ENCODE results near the gene A3GALT2. TPM values are rescaled to one million over a fixed set of nuclear protein-coding genes. Genes with fewer than 3 reads are reported as not detected.

A3GALT2 gene
- polyA plus RNA-seq, 1 of the 3 experiments (the other 2 are of a cell fraction), result 0.07 TPM

- H3F3A ChIP-seq (replicated peaks; ENCODE audit: insufficient read depth), result no peaks in the 10 kb centered on the region
- 92% methylated on average over 3 of the region's 6 CpGs for WGBS (ENCODE audit: low lambda C conversion rate)
- H3K27ac ChIP-seq (ENCODE audit: low read depth in 2 of 2, low read length in 1 of 2), result no peak overlapping the region
- POLR2A ChIA-PET, result no interaction called here
- H3K4me2 ChIP-seq, result no peak overlapping the region
- CTCF ChIA-PET, result interaction anchor here (1.3 kb wide), 1 partner anchor 32 kb away, joined by 5 read pairs; no protein-coding TSS in a partner anchor
- H3K9me3 ChIP-seq, result no peaks in the 10 kb centered on the region
- no peaks in the 10 kb centered on the region for H3K27me3 ChIP-seq (ENCODE audit: insufficient read depth)
- H2AFZ ChIP-seq (ENCODE audit: low read depth), result no peak overlapping the region
- TF ChIP-seq USF2 (IDR thresholded peaks at IDR 0.05; ENCODE audit: borderline replicate concordance, low read depth, low read length) (no peak), FOXJ3 (CRISPR knock-in tag; IDR thresholded peaks at IDR 0.05) (no peak), PBX3 (IDR thresholded peaks at IDR 0.05) (no peak), IRF3 (IDR thresholded peaks at IDR 0.05; ENCODE audit: low read depth, low read length) (no peak), GATA2 (CRISPR knock-in tag; IDR thresholded peaks at IDR 0.05) (no peak), ELF1 (IDR thresholded peaks at IDR 0.05) (no peak), EP300 (IDR thresholded peaks at IDR 0.05; ENCODE audit: borderline replicate concordance in 1 of 2, low read depth in 1 of 2, low read length in 1 of 2) (no peak), CHD2 (IDR thresholded peaks at IDR 0.05; ENCODE audit: low read length, partially characterized antibody) (no peak), RAD21 (IDR thresholded peaks at IDR 0.05; ENCODE audit: low read length) (no peak), MXI1 (IDR thresholded peaks at IDR 0.05; ENCODE audit: low read depth, low read length) (no peak), MEF2A (IDR thresholded peaks at IDR 0.05; ENCODE audit: borderline replicate concordance, low read depth) (no peak), TCF12 (IDR thresholded peaks at IDR 0.05) (no peak), TAF1 (IDR thresholded peaks at IDR 0.05; ENCODE audit: borderline replicate concordance, low read depth, low read length) (no peak), CTCF (IDR thresholded peaks at IDR 0.05) (no peak), FOXM1 (IDR thresholded peaks at IDR 0.05; ENCODE audit: low read depth) (no peak), GABPA (IDR thresholded peaks at IDR 0.05; ENCODE audit: low read depth) (no peak)
- TF ChIP-seq, protein P1, sequence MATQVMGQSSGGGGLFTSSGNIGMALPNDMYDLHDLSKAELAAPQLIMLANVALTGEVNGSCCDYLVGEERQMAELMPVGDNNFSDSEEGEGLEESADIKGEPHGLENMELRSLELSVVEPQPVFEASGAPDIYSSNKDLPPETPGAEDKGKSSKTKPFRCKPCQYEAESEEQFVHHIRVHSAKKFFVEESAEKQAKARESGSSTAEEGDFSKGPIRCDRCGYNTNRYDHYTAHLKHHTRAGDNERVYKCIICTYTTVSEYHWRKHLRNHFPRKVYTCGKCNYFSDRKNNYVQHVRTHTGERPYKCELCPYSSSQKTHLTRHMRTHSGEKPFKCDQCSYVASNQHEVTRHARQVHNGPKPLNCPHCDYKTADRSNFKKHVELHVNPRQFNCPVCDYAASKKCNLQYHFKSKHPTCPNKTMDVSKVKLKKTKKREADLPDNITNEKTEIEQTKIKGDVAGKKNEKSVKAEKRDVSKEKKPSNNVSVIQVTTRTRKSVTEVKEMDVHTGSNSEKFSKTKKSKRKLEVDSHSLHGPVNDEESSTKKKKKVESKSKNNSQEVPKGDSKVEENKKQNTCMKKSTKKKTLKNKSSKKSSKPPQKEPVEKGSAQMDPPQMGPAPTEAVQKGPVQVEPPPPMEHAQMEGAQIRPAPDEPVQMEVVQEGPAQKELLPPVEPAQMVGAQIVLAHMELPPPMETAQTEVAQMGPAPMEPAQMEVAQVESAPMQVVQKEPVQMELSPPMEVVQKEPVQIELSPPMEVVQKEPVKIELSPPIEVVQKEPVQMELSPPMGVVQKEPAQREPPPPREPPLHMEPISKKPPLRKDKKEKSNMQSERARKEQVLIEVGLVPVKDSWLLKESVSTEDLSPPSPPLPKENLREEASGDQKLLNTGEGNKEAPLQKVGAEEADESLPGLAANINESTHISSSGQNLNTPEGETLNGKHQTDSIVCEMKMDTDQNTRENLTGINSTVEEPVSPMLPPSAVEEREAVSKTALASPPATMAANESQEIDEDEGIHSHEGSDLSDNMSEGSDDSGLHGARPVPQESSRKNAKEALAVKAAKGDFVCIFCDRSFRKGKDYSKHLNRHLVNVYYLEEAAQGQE (IDR thresholded peaks at IDR 0.05; ENCODE audit: low read depth, low read length), result no peak
- TF ChIP-seq, protein P2, sequence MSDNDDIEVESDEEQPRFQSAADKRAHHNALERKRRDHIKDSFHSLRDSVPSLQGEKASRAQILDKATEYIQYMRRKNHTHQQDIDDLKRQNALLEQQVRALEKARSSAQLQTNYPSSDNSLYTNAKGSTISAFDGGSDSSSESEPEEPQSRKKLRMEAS (IDR thresholded peaks at IDR 0.05; ENCODE audit: low read depth), result no peak
- TF ChIP-seq, protein P3, sequence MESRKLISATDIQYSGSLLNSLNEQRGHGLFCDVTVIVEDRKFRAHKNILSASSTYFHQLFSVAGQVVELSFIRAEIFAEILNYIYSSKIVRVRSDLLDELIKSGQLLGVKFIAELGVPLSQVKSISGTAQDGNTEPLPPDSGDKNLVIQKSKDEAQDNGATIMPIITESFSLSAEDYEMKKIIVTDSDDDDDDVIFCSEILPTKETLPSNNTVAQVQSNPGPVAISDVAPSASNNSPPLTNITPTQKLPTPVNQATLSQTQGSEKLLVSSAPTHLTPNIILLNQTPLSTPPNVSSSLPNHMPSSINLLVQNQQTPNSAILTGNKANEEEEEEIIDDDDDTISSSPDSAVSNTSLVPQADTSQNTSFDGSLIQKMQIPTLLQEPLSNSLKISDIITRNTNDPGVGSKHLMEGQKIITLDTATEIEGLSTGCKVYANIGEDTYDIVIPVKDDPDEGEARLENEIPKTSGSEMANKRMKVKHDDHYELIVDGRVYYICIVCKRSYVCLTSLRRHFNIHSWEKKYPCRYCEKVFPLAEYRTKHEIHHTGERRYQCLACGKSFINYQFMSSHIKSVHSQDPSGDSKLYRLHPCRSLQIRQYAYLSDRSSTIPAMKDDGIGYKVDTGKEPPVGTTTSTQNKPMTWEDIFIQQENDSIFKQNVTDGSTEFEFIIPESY (IDR thresholded peaks at IDR 0.05; ENCODE audit: borderline replicate concordance, low read depth), result no peak
- peaks cover 94% of the 10 kb centered on the region for H4K20me1 ChIP-seq (ENCODE audit: insufficient read depth)
- no peak overlapping the region for H3K4me3 ChIP-seq (ENCODE audit: low read depth in 2 of 2, low read length in 1 of 2)
- peaks cover 92% of the 10 kb centered on the region for H3K79me2 ChIP-seq (ENCODE audit: insufficient read depth)
- no peaks in the 10 kb centered on the region for H3K9me2 ChIP-seq
- no peak overlapping the region for H3K9ac ChIP-seq
- peaks cover 0 to 14% of the 10 kb centered on the region in 2 experiments; a peak in 1 of 4 replicates for H3K4me1 ChIP-seq (ENCODE audit: control insufficient read depth in 1 of 2, insufficient read depth in 2 of 2, low read depth in 1 of 2, low read length in 1 of 2)
- peaks cover 6 to 13% of the 10 kb centered on the region in 2 experiments for H3K36me3 ChIP-seq (replicated peaks in 1 of 2; ENCODE audit: control insufficient read depth in 1 of 2, insufficient read depth in 2 of 2, low read length in 1 of 2)
- no peak for DNase-seq
These were observed 54.1 kb downstream of the A3GALT2 start for GRCh38 chr1:33266766-33267165.

Measured in SK-N-SH (cell line).